HG03432 (cell line): ENCODE measurements around the gene TTC28.
"Not testable (repeated sequence)": the region's sequence is repeated elsewhere in the genome, so short reads cannot be mapped to it uniquely, and the experiment has no call there.

Experiments used
- ATAC-seq: cut with Tn5 transposase; IDR thresholded peaks from one replicate; pipeline ENCODE4 v1.9.1; 2021; ENCODE audit warnings: mild to moderate bottlenecking, moderate library complexity; ENCODE audit not compliant: unreplicated experiment

Gene TTC28

DNA sequence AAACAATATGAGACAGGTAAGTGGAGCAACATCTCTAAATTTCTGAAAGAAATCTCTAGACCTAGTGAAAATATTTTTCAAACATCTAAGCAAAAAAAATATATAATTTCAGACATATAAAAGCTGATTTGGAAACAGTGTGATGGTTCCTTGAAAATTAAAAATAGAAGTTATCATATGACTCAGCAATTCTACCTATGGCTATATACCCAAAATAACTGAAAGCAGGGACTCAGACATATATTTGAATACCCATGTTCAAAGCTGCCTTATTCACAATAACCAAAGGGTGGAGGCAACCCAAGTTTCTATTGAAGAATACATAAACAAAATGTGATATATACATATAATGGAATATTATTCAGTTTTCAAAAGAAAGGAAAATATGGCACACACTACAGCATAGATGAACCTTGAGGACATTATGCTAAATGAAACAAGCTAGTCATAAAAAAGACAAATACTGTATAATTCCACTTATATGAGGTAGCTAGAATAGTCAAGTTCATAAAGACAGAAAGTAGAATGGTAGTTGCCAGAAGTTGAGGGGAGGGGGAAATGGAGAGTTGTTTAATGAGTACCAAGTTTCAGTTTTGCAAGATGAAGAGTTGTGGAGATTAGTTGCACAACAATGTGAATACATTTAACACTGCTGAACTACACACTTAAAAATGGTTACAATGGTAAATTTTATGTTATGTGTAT lies 300.4 kb downstream of the TTC28 start:
- ATAC-seq: no peak

DNA sequence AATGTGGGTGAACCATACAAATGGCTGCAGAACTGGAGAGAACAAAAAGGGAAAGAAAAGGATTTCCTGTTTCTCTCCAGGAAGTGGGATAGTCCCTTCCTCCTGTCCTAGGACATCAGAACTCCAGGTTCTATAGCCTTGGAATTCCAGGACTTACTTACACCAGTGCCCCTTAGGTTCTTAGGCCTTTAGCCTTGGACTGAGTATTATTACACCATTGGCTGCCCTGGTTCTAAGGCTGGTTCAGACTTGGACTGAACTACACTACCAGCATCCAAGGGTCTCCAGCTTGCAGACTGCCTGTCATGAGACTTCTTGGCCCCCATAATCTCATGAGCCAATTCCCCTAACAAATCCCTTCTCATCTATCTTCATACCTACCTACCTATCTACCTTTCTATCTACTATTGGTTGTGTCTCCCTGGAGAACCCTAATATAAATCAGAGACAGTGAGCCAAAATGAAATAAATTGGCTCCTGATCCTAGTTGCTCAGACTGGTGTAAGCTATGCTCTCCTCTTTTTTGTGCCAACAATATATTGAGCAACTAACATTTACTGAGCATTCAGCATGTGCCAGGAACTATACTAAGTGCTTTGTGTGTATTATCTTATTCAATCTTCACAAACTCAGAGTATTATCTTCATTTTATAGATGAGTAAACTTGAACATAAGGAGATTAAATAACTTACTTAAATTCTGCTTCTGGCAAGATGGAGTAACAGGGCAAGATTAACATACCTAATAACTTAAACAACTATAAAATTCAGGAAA lies 303.7 kb downstream of the TTC28 start:
- ATAC-seq: no peak

DNA sequence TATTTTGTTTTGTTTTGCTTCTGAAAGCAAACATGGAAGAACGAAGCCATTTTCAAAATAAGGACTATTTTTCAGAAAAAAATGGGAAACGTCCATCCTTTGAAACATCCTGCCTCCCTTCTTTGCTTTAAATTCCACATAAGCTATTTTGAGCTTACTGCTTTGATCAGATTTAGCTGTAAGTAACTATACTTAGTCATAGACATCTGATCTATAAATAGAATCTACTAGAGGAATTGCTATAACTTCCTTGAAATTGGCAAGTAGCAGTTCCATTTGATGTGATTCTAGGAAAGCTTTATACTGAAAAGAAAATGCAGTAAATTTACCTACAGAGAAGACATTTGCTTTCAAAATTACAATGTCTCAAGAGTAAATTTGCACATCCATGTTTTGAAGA lies 305.8 kb downstream of the TTC28 start:
- ATAC-seq: no peak

DNA sequence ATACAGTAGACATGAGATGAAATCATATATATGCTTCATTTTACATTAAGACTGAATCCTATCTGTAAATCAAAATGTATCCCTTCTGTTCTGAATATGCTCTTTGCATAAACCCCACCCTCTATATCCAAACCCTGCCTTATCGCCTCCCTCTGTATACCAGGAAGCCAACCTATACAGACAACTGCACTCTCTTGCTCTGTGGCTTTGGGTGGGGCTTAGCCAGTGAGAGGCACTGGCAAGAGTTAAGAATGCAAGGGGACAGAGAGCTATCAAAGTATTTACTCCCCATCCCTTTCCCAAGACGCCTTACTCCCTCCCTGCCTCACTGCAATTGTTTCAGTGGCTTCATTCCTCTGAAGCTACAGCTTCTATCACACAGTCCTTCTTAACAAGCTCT lies 309.8 kb downstream of the TTC28 start:
- ATAC-seq: no peak

DNA sequence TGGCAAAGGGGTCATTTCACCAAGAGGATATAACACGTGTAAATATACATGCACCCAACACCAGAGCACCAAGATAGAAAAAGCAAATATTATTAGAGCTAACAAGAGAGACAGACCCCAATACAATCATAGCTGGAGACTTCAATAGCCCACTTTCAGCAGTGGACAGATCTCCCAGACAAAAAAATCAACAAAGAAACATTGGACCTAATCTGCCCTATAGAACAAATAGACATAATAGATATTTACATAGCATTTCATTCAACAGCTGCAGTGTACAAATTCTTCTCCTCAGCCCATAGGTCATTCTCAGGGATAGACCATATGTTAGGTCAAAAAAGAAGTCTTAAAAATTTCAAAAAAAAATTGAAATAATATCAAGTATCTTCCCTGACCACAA lies 312.8 kb downstream of the TTC28 start:
- no peak for ATAC-seq

DNA sequence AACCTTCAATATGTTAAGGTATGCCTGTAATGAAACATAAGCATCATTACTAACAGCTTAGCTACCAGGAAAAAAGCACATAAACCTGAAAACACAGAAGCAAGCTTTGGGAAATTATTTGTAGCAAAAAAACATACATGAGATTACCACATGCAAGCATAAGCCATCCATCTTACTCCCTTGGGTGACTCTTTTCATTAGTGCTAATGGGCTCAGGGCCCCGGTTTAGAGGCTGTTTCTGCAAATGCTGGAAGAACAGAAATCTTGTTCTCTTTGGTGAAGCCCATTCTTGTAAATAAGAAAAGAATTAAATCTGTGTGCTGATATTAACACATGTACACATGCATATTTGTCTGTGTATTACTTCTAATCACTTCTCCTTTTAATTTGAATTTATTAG lies 314.3 kb downstream of the TTC28 start:
- no peak for ATAC-seq

DNA sequence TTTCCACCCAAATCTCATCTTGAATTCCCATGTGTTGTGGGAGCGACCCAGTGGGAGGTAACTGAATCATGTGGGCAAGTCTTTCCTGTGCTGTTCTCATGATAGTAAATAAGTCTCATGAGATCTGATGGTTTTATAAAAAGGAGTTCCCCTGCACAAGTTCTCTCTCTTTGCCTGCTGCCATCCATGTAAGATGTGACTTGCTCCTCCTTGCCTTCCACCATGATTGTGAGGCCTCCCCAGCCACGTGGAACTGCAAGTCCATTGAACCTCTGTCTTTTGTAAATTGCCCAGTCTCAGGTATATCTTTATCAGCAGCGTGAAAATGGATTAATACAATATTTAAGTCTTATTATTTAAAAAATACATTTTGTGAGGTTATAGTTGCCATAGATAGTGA lies 315.5 kb downstream of the TTC28 start:
- ATAC-seq: not testable (repeated sequence)

DNA sequence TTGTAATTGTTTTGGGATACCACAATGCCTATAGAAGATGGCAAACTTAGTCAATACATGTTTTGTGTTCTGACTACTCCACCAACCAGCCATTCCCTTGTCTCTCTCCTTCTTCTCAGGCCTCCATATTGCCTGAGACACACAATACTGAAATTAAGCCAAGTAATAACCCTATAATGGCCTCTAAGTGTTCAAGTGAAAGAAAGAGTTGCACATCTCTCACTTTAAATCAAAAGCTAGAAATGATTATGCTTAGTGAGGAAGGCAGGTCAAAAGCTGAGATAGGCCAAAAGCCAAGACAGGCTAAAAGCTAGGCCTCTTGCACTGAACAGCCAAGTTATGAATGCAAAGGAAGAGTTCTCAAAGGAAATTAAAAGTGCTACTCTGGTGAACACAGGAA lies 318.7 kb downstream of the TTC28 start:
- ATAC-seq: no peak

DNA sequence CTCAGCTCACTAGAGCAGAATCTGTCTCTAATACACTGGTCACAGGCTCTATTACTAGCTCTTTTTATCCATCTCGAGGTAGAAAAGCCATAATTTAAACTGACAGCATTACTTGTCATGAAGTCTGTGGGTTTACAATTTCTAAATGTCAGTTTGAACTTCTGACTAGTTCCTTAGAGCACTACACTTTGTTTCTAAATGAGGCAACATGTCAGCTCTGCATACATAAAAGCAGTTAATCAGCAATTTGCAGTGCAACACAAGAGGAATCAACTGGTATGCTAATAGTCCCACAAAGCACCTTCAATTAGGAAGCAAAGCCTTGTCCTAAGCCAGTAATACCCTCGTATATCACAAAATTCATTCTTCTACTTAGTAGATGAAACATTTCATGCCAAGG lies 321.3 kb downstream of the TTC28 start:
- no peak for ATAC-seq

DNA sequence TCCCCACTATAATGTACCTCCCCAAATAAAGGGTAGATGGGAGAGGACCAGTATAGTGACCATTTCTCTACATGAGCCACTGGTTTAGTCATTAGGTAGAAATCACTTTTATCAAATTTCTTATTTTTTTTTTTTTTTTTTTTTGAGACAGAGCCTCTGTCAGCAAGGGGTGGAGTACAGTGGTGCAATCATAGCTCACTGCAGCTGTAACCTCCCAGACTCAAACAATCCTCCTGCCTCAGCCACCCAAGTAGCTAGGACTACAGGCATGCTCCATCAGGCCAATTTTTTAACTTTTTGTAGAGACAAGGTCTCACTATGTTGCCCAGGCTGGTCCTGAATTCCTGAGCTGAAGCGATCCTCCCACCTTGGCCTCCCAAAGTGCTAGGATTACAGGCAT lies 322.4 kb downstream of the TTC28 start:
- ATAC-seq: no peak

DNA sequence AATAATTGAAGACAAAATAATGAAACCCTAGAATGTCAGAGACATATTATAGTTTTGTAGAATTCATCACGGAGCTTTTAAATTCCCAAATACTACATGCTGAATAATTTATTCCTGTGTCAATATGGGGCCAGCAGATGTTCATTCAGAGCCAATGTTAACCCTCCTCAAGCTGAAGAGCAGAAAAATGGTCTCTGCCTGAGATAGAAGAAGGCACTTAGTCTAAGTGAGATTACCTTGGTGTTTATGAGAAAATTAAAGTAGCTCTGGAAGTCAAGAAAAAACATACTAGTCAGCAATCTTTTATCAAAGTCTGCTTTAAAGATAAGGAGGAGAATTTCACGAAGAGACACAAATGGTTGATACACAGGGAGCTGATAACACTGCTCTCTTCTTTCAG lies 328.2 kb downstream of the TTC28 start:
- no peak for ATAC-seq

DNA sequence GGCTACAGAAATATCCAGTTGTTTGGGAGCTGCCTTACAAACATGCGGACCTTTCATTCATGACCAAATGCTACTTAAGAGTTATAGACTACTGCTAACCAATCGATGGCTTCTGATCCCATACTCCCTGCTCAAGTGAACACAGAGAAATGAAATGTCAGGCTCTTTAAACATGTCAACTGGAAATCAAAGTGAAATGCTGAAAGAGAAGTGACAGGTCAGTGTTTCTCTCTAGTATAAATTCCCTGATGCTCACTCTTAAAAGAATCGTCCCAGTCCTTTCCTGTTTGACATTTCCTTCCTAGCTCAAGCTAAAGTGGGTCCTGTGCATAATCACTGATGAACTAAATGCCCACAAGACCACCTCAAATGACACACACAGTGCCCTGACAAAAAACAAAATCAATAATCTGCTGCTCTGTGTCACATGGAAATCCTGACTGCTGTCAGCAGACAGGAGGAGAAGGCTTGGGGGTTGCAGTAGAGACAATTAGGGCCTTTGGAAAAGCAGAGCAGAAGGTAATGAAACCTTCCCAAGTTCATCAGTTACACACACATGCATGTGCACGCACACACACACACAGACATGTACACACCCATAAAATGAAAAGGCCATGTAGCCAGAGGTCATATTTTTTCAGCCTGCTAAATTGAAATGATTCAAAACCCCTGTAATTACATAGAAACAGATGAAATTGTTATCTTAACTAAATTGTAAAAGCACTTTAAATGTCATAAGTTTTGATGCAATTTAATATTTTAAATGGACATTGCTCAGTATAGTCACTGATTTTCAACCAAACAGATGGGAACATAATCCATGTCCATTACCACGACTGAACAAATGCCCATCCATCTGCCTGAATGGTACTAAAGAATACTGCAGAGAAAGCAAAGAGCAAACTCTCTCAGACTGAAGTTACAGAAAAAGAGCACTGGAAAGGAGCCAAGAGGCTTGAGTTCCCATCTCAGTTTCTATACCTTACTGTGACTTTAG lies 330.7 kb downstream of the TTC28 start:
- no peak for ATAC-seq

DNA sequence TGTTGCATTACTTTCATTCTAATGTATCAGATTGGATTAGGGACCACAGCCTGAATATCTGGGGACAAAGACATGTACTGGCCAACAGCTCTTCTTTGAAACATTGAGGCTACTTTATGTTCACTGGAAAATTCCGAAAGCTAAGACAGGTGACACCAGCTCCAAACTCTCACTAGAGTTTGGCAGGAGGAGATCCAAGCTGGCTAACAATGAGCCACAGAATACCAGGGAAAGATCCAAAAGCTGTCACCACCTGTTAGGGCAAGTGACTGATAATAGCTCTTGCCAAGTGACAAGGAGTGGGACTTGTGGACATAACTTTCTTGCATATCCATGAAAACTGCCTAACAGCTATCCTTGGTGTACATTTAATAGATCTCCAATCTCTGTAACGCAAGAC lies 333.3 kb downstream of the TTC28 start:
- no peak for ATAC-seq

DNA sequence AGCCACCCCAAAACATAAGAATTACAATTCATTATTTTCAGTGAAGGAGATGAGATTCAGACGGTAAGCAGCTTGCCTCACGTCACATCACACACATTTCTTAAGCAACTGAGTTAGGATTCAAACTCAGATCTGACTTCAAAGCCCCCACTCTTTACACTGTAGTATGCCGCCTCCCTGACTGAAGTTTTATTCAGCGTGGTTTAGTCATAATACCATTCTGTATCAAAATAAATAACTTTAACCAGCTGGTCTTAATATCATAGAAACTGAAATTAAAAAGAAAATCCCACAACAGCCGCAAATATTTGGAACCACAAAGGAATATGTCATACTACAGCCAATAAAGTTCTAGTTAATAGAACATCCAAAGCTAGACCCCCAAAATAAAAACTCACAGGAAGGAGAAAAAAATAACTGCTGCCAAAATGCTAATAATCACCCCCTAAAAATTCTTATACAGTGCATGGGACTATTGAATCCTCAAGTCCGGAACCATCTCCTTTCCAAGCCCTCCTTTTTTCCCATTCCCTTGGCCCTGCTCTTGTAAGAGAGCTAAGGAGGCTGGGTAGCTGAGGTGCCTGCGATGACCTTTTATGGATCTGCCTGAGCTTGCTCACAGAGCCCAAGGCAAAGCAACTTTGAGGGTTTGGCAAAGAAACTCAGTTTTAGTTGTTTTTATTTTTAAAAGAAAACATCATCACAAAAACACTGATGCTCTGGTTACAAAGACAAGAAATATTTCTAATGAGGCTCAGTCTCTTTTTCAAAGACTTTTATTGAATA lies 334.5 kb downstream of the TTC28 start:
- ATAC-seq: no peak

DNA sequence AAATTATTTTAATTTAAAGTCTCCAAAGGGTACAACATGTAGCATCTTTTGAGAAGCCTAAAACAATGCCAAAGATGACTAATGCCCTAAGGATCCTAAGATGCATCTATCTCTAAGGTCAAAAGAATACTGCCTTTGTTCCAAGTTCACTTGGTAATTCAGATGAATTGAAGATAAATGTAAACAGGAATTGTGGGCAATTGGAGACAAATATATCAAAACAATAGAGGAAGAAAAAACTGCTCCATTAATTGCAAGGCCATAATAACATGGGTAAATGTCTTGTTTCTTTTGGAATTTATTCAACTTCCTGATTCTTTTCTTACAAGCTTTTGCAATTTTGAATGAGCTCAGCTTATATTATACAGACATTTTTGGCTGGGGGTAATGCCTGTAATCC lies 338.6 kb downstream of the TTC28 start:
- no peak for ATAC-seq

DNA sequence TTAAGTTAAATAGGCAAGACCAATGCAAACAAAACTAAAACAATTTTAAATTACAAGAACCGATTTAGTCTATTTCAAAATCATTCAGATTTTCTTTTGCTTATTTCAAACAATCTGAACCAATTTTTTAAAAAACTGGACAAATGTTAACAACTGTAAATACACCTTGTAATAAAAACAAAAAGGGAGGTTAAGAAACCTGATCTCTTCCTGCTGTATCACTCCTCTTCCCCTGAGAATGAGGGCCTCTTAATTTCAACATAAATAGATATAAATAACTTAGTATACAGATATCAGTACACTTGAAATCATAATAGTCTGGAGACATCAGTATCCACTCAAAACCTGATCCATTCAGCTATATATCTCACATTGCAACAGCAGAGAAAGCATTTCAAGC lies 346.6 kb downstream of the TTC28 start:
- no peak for ATAC-seq

DNA sequence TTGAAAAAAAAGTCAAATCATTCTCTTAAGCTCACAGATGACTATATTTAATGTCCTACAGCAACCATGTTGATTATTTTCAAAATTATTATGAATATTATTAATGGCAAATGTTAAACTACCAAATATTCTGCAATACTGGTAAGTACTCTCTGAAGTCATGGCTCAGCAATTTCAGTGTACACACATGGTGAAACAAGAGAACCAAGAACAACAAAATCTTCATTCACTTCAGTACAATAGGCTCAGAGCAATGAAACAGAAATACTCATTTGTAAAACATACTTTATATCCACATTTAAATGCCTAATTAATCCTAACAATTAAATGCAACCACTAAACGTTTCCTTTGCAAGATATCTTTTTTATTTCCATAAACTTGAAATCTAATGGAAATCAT lies 347.2 kb downstream of the TTC28 start:
- ATAC-seq: no peak

DNA sequence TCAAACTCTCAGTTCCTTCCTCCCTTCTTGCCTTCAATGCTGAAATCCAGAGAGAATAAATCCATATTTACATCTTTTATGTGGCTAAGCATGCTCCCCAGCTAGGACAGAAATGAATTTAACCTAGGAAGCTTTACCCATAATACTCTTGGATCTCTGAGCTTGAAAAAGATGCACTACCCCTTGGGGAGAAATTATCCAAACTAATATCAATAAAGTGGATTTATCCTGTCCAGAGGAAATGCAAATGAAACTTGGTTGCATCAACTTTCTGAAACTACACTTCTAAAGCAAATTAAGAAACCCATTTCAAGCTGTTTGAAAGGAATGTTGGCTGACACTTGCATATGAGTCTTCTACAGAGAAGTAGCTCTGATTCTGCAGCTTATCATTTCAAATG lies 347.9 kb downstream of the TTC28 start:
- no peak for ATAC-seq

DNA sequence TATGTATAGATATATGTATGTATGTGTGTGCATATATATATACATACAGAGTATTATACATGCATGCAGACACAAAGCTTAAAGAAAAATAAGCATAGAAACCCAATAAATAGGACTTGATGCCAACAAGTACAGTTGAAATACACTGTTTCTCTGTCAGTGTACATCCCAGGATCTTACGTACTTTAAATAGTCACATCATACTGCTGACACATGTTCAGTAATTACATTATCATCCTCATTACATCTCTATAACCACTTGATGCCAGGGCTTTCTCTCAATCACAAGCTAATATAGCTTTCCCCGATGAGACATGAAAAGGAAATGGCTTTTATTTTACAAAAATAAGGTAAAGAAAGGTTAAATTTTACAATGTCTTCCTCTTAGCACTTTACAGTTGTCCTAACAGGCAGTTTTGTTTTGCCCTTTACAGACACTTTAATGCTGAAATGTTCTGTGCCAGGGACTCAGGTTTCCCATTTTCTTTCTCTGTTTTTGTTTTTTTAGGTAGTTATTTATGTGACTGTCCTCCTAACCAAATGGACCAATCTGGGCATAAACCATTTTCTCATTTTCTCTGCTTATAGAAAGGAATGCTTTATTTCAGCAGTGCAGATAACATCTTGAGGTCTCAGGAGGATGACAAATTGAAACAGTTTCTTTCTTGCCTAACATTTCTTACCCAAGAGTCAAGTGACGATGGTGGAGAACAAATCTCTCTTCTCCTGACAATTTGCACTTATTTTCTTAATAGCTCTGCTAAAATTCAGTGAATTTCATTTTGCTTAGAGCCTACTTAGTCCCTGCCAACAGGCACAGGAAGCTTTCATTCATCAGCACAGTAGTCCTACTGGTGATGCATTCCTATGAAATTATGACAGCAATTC lies 350.2 kb downstream of the TTC28 start:
- no peak for ATAC-seq

DNA sequence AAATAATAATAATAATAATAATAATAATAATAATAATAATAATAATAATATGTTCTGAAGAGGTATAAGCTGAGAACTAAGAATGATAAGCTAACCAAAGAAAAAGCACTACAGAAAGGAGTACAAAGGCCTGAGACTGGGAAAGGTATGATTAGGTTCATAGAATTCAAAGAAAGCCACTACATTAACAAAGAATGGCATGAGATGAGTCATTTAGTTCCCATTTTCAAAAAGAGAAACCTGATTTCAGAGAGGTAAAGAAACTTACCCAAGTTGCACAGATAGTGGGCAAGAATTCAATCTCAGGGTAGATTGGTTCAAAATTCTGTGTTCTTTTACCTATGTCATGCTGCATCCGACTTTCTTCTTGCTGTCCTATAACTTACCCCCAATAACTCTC lies 350.9 kb downstream of the TTC28 start:
- no peak for ATAC-seq
